Cardiac fibroblast (primary cell): ENCODE results near the gene SMOC1.

Source experiments
- DNase-seq, 2 donors: peaks; one replicate each; pipeline versions ENCODE4 v3.0.0 to v3.0.0-alpha.2; 2010; ENCODE audit warnings: low read depth in 2 of 2
- H3K4me3 ChIP-seq, 2 donors: replicated peaks in 1 of 2; 1 replicate in 1 of 2; 2 replicates in 1 of 2; pipeline ENCODE4 v1.5.1; 2011; ENCODE audit warnings: low read depth in 2 of 2, low read length in 2 of 2, mild to moderate bottlenecking in 2 of 2, moderate library complexity in 1 of 2
- CTCF ChIP-seq: IDR thresholded peaks from one replicate; pipeline ENCODE4 v1.5.1; 2011; ENCODE audit warnings: low read depth, mild to moderate bottlenecking, low read length, inconsistent platforms

Gene SMOC1

GRCh38 chr14:69945912-69946311 is 66.7 kb downstream of the SMOC1 start:
- TF ChIP-seq CTCF: no peak
- H3K4me3 ChIP-seq: no peak overlapping the region
- DNase-seq: no peak

- no peak for TF ChIP-seq CTCF
- no peak overlapping the region for H3K4me3 ChIP-seq
- no peak for DNase-seq
Observed at GRCh38 chr14:69948351-69948750, 69.1 kb downstream of the SMOC1 start.

GRCh38 chr14:69951263-69951662 is 72.0 kb downstream of the SMOC1 start:
- no peak overlapping the region for H3K4me3 ChIP-seq
- no peak for TF ChIP-seq CTCF
- DNase-seq: no peak

DNA sequence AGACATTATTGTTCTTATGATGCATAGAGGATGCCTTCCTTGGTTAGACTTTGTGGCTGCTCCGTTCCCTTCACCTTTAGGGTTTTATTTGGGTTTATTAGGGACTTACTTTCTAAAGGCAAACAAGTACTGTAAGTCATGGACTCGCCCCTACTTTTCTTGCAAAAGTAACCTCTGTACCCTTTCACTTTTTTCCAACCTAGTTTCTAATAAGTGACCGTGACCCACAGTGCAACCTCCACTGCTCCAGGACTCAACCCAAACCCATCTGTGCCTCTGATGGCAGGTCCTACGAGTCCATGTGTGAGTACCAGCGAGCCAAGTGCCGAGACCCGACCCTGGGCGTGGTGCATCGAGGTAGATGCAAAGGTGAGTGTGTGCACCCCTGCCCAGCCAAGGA is 72.7 kb downstream of the SMOC1 start:
- TF ChIP-seq CTCF: no peak
- no peak overlapping the region for H3K4me3 ChIP-seq
- DNase-seq: no peak

DNA sequence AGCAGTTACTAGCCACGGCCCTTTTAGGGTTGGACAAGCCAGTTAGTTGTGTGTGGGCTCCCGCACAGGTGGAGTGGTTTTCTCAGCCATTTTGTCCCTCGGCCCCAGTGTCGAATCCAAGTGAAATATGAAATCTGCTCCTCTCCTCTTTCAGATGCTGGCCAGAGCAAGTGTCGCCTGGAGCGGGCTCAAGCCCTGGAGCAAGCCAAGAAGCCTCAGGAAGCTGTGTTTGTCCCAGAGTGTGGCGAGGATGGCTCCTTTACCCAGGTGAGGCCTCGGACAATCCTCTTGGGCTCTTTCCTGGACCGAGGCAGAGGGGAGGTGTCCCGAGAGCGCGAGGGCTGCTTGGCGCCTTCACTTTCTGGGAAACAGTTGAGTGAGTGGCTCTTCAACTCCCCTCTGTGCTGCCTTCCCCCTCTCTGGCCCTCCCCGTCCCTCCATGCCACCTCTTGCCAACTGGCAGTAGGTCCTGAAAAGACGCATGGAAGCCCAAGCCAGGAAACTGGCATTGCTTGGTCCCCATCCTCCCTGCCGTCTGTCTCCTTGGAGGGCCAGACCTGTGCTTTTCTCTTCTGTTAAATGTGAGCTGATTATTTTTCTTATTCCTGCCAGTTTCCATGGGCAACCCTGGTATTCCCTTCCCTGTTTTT is 74.2 kb downstream of the SMOC1 start:
- DNase-seq: no peak
- TF ChIP-seq CTCF: no peak
- H3K4me3 ChIP-seq: no peak overlapping the region

DNA sequence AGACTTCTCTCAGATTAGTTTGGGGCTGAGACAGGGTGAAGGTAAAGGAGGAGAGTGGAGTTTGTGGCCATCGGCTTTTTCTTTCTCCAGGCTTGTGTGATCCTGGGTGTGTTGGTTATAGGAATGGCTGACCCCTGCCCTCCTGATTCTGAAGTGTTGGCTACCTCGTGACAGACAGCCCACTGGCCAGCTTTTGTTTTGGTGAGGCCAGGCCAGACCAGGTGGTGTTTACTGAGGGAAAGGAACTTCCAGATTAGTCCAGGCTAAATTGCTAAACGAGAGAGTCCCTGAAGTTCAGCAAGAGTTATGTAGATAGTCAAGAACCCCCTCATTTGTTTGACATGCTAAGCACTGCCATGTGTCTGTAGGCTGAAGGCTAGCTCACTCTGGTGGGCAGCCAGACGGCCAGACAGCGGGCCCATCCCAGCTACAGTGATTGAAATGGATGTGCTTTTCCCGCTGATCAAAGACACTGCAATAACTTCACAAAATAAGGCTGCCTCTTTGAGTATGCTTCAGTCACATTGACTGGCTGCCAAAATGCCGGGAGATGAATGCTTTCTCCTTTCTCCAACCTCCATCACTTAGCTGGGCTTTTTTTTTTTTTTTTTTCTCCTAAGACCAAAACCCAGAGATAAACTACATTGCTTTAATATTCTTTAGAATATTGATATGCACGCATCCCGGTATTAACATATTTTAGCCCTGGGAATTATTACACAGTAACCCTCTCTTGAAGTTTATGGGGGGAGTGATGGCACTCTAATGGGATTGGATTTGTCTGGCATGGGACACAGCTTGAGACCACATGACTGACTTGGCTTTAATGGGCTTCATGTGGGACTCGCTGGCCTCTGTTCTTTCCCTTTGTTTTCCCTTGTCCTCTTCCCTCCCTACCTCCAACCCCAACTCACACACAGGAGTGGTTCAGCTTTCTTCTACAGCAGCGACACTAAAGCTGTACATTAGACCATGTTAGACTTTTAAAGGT is 76.9 kb downstream of the SMOC1 start:
- no peak for DNase-seq
- no peak overlapping the region for H3K4me3 ChIP-seq
- TF ChIP-seq CTCF: no peak
